GM19452 (cell line): Measurements from ENCODE around the gene SHE.
"Not testable (repeated sequence)": the region's sequence is repeated elsewhere in the genome, so short reads cannot be mapped to it uniquely, and the experiment has no call there.

Experiments used
- ATAC-seq: cut with Tn5 transposase; IDR thresholded peaks from one replicate; pipeline ENCODE4 v1.9.1; 2021; ENCODE audit not compliant: unreplicated experiment

The SHE gene

GRCh38 chr1:154502066-154502743, at the start of gene SHE, which contains the start of gene TDRD10:
SHE (minus strand) TSS chr1:154502412; CDS start chr1:154502026, 386 bp downstream.
TDRD10 (plus strand) TSS chr1:154502219; CDS start chr1:154506904, 4,685 bp downstream.
- ATAC-seq, result no peak

DNA sequence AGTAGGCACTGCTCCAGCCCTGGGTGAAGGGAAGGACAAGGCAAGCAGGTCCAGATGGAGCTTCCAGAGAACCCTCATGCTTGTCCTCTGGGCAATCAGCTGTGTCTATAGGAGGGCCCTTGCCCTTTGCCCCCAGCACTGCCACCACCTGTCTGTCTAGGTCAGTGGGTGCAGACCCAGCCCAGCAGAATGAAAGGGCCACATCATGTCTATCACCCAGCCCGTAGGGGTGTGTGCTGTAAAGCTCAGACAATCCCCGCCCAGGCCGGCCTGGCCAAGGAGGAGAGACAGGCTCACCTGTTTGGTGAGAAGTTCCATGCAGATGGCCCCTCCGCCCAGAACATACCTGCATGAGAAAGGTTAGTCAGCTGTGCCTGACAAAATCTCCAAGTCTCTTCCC, 49.3 kb upstream of the SHE start:
- ATAC-seq, result no peak

DNA sequence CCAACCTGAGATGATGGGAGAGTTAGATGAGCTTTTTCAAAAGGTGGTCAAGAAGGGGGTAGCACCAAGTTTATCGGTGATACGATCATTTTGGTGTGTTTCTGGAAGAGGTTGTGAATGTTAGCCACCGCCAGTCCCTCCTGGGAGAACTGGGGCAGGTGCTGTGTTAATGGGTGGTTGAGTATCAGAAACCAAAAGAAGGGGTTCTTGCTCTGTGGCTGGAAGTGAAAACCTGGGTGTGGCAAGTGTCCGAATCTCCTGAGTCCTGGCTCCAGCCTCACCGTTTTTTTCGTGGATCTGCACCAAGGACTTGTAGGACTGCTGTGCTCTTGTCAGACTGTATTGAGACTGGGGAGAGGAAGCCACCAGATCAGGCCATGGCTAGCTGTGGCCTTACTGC, 48.4 kb upstream of the SHE start:
- no peak for ATAC-seq

- no peak for ATAC-seq
These were observed 47.9 kb upstream of the SHE start for GRCh38 chr1:154550070-154550469.

- ATAC-seq, result no peak
These were observed 47.1 kb upstream of the SHE start for GRCh38 chr1:154549202-154549770.

GRCh38 chr1:154548028-154548427, 45.8 kb upstream of the SHE start:
- ATAC-seq, result no peak

DNA sequence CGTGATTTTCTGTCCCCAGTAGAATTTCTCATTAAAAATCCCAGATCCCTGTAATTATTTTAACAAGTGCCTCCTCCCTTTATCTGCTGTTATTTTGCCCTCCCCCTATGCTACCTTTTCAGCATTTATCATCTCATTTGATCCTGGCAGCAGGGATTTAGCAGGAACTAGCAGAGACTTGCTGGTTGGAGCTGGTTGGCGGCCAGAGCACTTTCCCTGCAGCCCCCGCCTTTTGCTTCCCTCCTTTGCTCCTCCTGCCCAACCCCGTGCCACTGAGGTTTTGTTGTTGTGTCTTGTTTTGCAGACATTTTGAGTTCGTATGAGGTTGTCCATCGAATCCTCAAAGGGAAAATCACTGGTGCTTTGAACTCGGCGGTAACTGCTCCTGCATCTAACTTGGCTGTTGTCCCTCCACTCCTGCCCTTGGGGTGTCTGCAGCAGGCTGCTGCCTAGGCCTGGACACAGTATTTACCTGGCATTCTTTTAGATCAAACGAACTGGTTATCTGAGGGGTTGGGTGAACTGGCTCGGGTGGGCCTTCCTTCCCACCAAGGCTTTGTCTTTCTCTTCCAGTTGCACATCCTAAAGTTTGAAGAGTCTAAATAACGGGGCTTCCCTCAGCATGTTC, 45.0 kb upstream of the SHE start:
- ATAC-seq, result no peak

DNA sequence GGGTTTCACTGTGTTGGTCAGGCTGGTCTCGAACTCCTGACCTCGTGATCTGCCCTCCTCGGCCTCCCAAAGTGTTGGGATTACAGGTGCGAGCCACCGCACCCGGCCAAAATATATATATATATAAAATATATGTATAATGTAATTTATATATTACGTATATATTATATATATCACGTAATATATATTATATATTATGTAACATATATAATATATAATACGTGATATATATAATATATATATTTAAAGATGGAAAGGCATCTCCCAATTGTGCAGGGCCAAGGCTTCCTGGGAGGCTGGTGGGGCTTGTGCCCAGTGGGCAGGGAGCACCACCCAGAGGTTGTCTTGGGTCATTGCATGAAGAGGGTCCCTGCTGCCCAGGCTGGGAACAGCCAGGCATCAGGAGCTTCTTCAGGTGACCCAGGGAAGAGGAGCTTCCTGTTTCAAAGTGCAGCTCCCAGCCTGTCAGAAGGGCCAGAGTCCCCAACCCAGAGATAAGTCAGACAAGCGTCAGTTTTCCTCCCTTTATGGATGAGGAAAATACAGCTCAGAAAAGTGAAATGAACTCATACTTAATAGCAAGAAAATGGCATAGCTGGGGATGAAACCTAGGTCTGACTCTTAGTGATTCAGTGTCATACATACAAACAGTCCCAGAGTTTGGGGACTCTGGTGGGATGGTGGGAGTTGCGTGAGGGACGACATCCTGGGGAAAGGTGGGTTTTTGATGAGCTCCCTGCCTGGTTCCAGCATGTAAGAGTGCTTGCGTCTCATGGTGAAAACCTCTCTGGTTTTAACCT, 44.3 kb upstream of the SHE start:
- ATAC-seq, result no peak

DNA sequence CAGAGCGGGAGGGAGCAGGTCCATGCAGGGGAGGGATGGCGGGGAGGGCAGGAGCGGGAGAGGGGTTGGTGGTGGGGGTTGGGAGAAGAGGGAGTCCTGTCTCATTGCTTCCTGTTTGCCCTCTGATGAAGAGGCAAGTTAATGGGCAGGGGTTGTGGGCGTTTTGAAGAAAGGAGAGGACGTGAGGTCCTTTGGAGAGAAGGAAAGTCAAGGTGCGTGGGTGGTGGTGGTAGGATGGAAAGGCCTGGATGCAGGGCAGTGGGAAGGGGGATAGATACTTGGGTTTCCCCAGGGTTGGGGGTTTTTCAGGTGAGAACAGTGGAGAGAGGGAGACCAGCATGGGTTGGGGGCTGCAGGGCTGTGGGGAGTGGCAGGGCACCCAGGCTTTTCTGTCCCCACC, 39.0 kb upstream of the SHE start:
- no peak for ATAC-seq

- ATAC-seq, result no peak
These were observed 37.6 kb upstream of the SHE start for GRCh38 chr1:154539486-154540483.

DNA sequence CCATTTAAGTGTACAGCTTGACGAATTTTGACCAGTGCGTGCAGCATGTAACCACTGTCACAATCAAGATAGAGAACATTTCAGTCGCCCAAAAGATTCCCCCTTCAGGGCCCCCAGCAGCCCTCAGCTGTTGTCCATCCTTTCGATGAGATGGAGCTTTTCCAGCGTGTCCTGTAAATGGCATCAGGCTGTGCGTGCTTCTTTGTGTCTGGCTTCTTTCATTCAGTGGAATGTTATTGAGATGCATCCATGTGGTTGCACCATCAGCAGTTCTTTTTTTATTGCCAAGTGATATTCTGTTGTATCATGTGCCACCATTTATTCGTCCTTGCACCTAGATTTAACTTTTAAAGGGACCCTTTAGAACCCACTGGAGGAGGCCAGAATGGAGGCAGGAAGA, 34.4 kb upstream of the SHE start:
- no peak for ATAC-seq

- no peak for ATAC-seq
These were observed 32.0 kb upstream of the SHE start for GRCh38 chr1:154533952-154534844.

DNA sequence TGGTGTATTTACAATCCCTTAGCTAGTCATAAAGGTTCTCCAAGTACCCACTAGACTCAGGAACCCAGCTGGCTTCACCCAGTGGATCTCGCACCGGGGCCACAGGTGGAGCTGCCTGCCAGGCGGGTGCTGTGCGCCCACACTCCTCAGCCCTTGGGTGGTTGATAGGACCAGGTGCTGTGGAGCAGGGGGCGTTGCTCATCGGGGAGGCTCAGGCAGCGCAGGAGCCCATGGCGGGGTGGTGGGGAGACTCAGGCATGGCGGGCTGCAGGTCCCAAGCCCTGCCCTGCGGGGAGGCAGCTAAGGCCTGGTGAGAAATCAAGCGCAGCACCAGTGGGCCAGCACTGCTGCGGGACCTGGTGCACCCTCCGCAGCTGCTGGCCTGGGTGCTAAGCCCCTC, 29.7 kb upstream of the SHE start:
- not testable (repeated sequence) for ATAC-seq

- no peak for ATAC-seq
These were observed 27.1 kb upstream of the SHE start for GRCh38 chr1:154529308-154529707.

DNA sequence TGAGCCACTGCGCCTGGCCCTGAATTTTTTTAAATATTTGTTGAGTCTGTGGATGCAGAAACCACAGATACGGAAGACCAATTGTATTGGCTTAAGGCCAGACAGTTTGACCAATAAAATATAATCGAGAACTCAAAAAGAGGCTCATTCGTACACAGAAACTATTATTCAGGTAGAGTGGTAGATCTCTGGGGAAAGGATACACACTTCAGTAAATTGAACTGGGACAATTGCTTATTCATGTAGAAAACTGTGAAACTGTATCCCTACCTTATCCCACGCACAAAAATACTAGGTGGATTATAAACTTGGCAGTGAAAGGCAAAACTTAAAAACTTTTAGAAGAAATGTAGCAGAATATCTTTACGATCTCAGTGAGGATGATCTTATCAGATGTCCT, 25.0 kb upstream of the SHE start:
- no peak for ATAC-seq

DNA sequence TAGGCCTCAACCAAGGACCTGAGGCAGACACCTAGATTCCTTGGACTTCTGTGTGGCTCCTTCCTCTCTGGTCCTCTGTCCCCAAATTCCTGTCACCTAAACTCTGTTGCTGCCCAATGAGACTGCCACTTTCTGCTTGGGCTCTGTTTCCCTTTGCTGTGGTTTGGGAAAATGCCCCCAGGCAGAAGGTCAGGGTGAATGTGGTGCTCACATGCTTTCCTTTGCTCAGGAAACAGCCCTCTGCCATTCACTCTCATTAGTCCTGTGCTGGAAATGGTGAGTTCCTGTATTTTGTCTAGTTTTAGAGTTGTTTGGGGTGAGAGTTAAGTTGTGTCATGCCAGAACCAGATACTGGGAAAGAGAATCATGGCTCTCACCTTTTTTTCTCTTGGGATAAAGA, 22.7 kb upstream of the SHE start:
- no peak for ATAC-seq

GRCh38 chr1:154521695-154522094, 19.5 kb upstream of the SHE start:
- ATAC-seq, result no peak

DNA sequence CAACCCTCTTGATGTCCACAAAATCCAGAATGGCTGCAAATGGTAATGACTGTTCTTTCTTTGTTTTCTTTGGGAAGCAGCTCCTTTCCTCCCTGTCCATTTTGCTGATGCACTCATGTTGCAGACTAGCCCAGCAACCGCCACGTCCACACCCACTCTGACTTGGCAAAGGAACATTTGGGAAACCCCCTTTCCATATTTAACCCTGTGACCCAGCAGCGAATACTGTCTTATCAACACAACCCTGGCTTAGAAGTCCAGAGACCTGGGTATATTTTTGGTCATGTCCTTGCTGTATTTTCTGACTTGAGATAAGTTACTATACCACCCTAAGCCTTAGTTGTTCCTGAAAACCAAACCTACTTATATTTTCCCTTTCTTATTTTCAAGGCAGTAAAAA, 18.1 kb upstream of the SHE start:
- no peak for ATAC-seq

GRCh38 chr1:154519591-154519991, 17.4 kb upstream of the SHE start:
- no peak for ATAC-seq
